ENCODE data around the gene CACNG8. TPM values are rescaled to one million over a fixed set of nuclear protein-coding genes. Genes with fewer than 3 reads are reported as not detected.

CACNG8 gene
- under 1 TPM in 2 of 4 donors, not detected in 2; 0.04 to 0.16 TPM for total RNA-seq

DNA sequence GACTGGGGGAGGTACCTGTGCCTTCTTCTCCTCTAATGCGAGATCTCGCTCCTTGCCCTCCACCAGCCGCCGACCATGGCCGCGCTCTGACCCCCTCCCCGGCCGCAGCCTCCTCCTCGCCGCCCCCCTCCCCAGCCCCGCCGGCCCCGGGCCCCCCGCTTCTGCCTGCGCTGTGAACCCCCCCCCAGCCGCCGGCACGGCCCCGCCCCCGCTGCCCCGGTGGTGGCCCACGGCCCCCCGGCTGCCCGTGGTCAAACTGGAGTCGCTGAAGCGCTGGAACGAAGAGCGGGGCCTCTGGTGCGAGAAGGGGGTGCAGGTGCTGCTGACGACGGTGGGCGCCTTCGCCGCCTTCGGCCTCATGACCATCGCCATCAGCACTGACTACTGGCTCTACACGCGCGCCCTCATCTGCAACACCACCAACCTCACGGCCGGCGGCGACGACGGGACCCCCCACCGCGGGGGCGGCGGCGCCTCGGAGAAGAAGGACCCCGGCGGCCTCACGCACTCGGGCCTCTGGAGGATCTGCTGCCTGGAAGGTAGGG, at the start of gene CACNG8:
CACNG8 (plus strand) TSS at position 51 of the 545 bp plus-strand sequence.
- Histone ChIP-seq H3K27me3 (peaks cover 94% of the 10 kb centered on the region), H3K4me3 (no peak within 1 kb of the TSS), H3K9me3 (no peaks in the 10 kb centered on the region), H3K27ac (no peak within 1 kb of the TSS), H3K36me3 (no peaks in the 10 kb centered on the region), H3K4me1 (peaks cover 0 to 5% (median 0%) of the 10 kb centered on the region in 3 donors)
- no peak for ATAC-seq
- 0 to 7% methylated on average over 1 to 7 of the region's 55 CpGs for WGBS, 2 donors (ENCODE audit: low coverage in 1 of 2)
- TF ChIP-seq EP300 (IDR thresholded peaks at IDR 0.05) (no peak), POLR2A (IDR thresholded peaks at IDR 0.05) (no peak), POLR2AphosphoS5 (IDR thresholded peaks at IDR 0.05) (no peak)
- TF ChIP-seq, protein P1, sequence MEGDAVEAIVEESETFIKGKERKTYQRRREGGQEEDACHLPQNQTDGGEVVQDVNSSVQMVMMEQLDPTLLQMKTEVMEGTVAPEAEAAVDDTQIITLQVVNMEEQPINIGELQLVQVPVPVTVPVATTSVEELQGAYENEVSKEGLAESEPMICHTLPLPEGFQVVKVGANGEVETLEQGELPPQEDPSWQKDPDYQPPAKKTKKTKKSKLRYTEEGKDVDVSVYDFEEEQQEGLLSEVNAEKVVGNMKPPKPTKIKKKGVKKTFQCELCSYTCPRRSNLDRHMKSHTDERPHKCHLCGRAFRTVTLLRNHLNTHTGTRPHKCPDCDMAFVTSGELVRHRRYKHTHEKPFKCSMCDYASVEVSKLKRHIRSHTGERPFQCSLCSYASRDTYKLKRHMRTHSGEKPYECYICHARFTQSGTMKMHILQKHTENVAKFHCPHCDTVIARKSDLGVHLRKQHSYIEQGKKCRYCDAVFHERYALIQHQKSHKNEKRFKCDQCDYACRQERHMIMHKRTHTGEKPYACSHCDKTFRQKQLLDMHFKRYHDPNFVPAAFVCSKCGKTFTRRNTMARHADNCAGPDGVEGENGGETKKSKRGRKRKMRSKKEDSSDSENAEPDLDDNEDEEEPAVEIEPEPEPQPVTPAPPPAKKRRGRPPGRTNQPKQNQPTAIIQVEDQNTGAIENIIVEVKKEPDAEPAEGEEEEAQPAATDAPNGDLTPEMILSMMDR (IDR thresholded peaks at IDR 0.05) = no peak

- H3K4me1 ChIP-seq = no peaks in the 10 kb centered on the region
- ATAC-seq = no peak
- no peak for TF ChIP-seq POLR2A (IDR thresholded peaks at IDR 0.05)
- TF ChIP-seq, protein P1 (IDR thresholded peaks at IDR 0.05) = no peak
- no peak for TF ChIP-seq EP300 (IDR thresholded peaks at IDR 0.05)
- no peak for TF ChIP-seq POLR2AphosphoS5 (IDR thresholded peaks at IDR 0.05)
- WGBS, 2 donors (ENCODE audit: low coverage in 1 of 2) = 51 to 59% methylated on average over 6 to 8 of the region's 8 CpGs
- H3K36me3 ChIP-seq = no peaks in the 10 kb centered on the region
- H3K27me3 ChIP-seq = peaks cover 85% of the 10 kb centered on the region
- H3K9me3 ChIP-seq = no peaks in the 10 kb centered on the region
- H3K27ac ChIP-seq = no peak overlapping the region
- H3K4me3 ChIP-seq = no peak overlapping the region
These were observed 47.7 kb upstream of the CACNG8 start for GRCh38 chr19:53915000-53915399.

- Histone ChIP-seq H3K36me3 (no peaks in the 10 kb centered on the region), H3K27ac (no peak overlapping the region), H3K4me3 (no peak overlapping the region), H3K4me1 (no peaks in the 10 kb centered on the region), H3K27me3 (peaks cover 75% of the 10 kb centered on the region), H3K9me3 (no peaks in the 10 kb centered on the region)
- no peak for ATAC-seq
- TF ChIP-seq, protein P1 (IDR thresholded peaks at IDR 0.05) = no peak
- TF ChIP-seq POLR2AphosphoS5 (IDR thresholded peaks at IDR 0.05) (no peak), POLR2A (IDR thresholded peaks at IDR 0.05) (no peak), EP300 (IDR thresholded peaks at IDR 0.05) (no peak)
- WGBS, 2 donors (ENCODE audit: low coverage in 1 of 2) = 72 to 77% methylated on average over 4 to 6 of the region's 6 CpGs
These were observed 46.7 kb upstream of the CACNG8 start for GRCh38 chr19:53916004-53916403.

GRCh38 chr19:53917356-53917755, 45.4 kb upstream of the CACNG8 start:
- TF ChIP-seq EP300 (IDR thresholded peaks at IDR 0.05) = no peak
- TF ChIP-seq, protein P1 (IDR thresholded peaks at IDR 0.05) = no peak
- TF ChIP-seq POLR2AphosphoS5 (IDR thresholded peaks at IDR 0.05) = no peak
- TF ChIP-seq POLR2A (IDR thresholded peaks at IDR 0.05) = no peak
- Histone ChIP-seq H3K27ac (no peak overlapping the region), H3K36me3 (no peaks in the 10 kb centered on the region), H3K9me3 (no peaks in the 10 kb centered on the region), H3K4me3 (no peak overlapping the region), H3K27me3 (peaks cover 62% of the 10 kb centered on the region), H3K4me1 (no peaks in the 10 kb centered on the region)
- ATAC-seq = no peak
- WGBS, 2 donors (ENCODE audit: low coverage in 1 of 2) = 66 to 67% methylated on average over 1 to 3 of the region's 7 CpGs

DNA sequence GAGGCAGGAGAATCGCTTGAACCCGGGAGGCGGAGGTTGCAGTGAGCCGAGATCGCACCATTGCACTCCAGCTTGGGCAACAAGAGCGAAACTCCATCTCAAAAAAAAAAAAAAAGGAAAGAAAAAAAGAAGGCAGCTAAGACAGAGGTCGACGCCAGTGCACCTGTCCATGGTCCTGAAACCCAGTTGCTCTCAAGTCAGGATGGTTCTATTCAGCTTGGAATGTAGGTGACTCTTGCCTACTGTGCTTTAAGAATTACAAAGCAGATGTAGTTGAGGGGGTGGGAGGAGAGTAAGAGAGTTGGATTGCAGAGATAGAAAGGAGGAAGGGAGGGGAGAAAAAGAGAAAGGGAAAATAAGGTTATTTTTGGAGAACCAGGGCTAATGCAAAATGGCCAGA, 35.0 kb upstream of the CACNG8 start:
- H3K4me1 ChIP-seq = no peaks in the 10 kb centered on the region
- peaks cover 36% of the 10 kb centered on the region for H3K27me3 ChIP-seq
- TF ChIP-seq EP300 (IDR thresholded peaks at IDR 0.05) (no peak), POLR2A (IDR thresholded peaks at IDR 0.05) (no peak), POLR2AphosphoS5 (IDR thresholded peaks at IDR 0.05) (no peak)
- TF ChIP-seq, protein P1 (IDR thresholded peaks at IDR 0.05) = no peak
- no peaks in the 10 kb centered on the region for H3K36me3 ChIP-seq
- no peak overlapping the region for H3K4me3 ChIP-seq
- ATAC-seq = no peak
- WGBS, 2 donors (ENCODE audit: low coverage in 1 of 2) = 7% methylated on average over 5 of the region's 8 CpGs; no CpG with 5 or more reads in 1 of the 2 donors
- no peak overlapping the region for H3K27ac ChIP-seq
- H3K9me3 ChIP-seq = no peaks in the 10 kb centered on the region

Data from gastroesophageal sphincter (tissue), 4 donors.